A673 (cell line): ENCODE measurements around the gene PTPA.

Experiments used
- EZH2 ChIP-seq: fragments of 200-600 bp; sonication (generic); IDR thresholded peaks from 2 replicates; pipeline ENCODE4 v1.6.1; 2017; ENCODE audit warnings: borderline replicate concordance, low read depth, mild to moderate bottlenecking, mixed read lengths, antibody characterized with exemption, low read length; ENCODE audit not compliant: poor library complexity, severe bottlenecking
- TF ChIP-seq, protein P1 (sequence below): fragments of 300-800, 200-600 bp; sonication (generic); conservative IDR thresholded peaks from 2 replicates; pipeline ENCODE4 v1.5.1; 2017; ENCODE audit warnings: low read depth, mild to moderate bottlenecking, antibody characterized with exemption, low read length, moderate library complexity, mixed read lengths

GRCh38 chr9:129125478-129125877, 14.3 kb downstream of the PTPA start:
- TF ChIP-seq, protein P1, sequence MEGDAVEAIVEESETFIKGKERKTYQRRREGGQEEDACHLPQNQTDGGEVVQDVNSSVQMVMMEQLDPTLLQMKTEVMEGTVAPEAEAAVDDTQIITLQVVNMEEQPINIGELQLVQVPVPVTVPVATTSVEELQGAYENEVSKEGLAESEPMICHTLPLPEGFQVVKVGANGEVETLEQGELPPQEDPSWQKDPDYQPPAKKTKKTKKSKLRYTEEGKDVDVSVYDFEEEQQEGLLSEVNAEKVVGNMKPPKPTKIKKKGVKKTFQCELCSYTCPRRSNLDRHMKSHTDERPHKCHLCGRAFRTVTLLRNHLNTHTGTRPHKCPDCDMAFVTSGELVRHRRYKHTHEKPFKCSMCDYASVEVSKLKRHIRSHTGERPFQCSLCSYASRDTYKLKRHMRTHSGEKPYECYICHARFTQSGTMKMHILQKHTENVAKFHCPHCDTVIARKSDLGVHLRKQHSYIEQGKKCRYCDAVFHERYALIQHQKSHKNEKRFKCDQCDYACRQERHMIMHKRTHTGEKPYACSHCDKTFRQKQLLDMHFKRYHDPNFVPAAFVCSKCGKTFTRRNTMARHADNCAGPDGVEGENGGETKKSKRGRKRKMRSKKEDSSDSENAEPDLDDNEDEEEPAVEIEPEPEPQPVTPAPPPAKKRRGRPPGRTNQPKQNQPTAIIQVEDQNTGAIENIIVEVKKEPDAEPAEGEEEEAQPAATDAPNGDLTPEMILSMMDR, result no peak
- no peak for TF ChIP-seq EZH2
